Esophagus squamous epithelium (tissue), 5 donors: ENCODE results near the gene TSPAN5. TPM values are rescaled to one million over a fixed set of nuclear protein-coding genes. Genes with fewer than 3 reads are reported as not detected.

Experiments used
- DNase-seq: peaks from one replicate; lab custom pipeline; 2025; lab: John Stamatoyannopoulos, UW
- H3K27ac ChIP-seq, 4 donors: fragments of 200-600 bp; sonication (generic); one replicate each; pipeline ENCODE4 v1.5.1; 2016 to 2019; ENCODE audit warnings: mild to moderate bottlenecking in 1 of 4
- H3K27me3 ChIP-seq, 4 donors: fragments of 200-600 bp; sonication (generic); 1 replicate in 3 of 4; 2 replicates in 1 of 4; pipeline versions ENCODE4 v1.5.1 to v1.6.0; 2017 to 2021; ENCODE audit warnings: antibody characterized with exemption in 1 of 4
- H3K36me3 ChIP-seq, 3 donors: fragments of 200-600 bp; sonication (generic); one replicate each; pipeline ENCODE4 v1.5.1; 2016 to 2019
- H3K4me1 ChIP-seq, 3 donors: fragments of 200-600 bp; sonication (generic); one replicate each; pipeline ENCODE4 v1.5.1; 2017 to 2019
- H3K4me3 ChIP-seq, 4 donors: fragments of 200-600 bp; sonication (generic); 1 replicate in 3 of 4; 2 replicates in 1 of 4; pipeline ENCODE4 v1.5.1; 2016 to 2019; ENCODE audit warnings: mild to moderate bottlenecking in 2 of 4, moderate library complexity in 1 of 4
- H3K9me3 ChIP-seq, 3 donors: fragments of 200-600 bp; sonication (generic); one replicate each; pipeline ENCODE4 v1.5.1; 2016 to 2019
- POLR2A ChIP-seq, 4 donors: fragments of 450-650 bp; IDR thresholded peaks; one replicate each; pipeline ENCODE4 v1.6.1; 2017; ENCODE audit warnings: antibody characterized with exemption in 4 of 4, mild to moderate bottlenecking in 4 of 4, moderate library complexity in 3 of 4
- WGBS, 2 donors: methylation state at CpG; one replicate each; pipeline ENCODE4 v1.1.5; 2018; 5-methylcytosine and 5-hydroxymethylcytosine counted together
- intact Hi-C: fragments of 100-400 bp; cut with DNase I; formaldehyde crosslinking; loops from one replicate; pipeline ENCODE4 v1.15.0; 2022
- total RNA-seq, 4 donors: library from RNA; depleted of rRNA; stranded (reverse); fragments of >200 nt; gene quantifications; one replicate each; pipeline ENCODE4 v1.1.0, GENCODE V29; 2016
- TF ChIP-seq, protein P1 (sequence below), 6 experiments: fragments of 450-650 bp in 4 of 6; fragments of 200-600 bp in 2 of 6; sonication (generic) in 2 of 6; IDR thresholded peaks; one replicate each; pipeline ENCODE4 v1.5.1; 2016 to 2019; ENCODE audit warnings: antibody characterized with exemption in 6 of 6, mild to moderate bottlenecking in 4 of 6, moderate library complexity in 4 of 6
- donor health status: DM: yes; HTN: yes; CAD: no.

TSPAN5 gene
- total RNA-seq, 4 donors from 2014 or later = 10.9 to 19.0 (median 13.9) TPM

DNA sequence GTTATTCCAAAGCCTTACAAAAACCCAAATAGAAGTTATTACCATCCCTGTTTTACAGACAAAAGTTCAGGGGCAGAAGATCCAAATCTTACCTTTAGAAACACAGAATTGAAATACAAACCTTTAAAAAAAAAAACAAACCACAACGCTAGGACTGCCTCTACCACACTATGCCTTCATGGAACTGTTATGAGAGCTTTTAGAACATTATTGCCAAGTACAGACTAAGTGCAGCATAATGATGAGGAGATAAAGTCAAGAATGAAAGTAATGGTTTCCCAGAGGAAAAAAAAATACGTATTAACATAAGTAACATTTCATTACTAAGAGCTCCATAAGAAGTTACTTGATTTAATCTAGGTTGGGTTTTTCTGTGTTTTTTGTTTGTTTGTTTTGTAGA lies 34.3 kb downstream of the TSPAN5 start:
- H3K36me3 ChIP-seq = no peaks in the 10 kb centered on the region
- DNase-seq = no peak
- no peaks in the 10 kb centered on the region for H3K27me3 ChIP-seq
- intact Hi-C loops = no loop called here
- H3K4me1 ChIP-seq = peaks cover 0 to 30% (median 15%) of the 10 kb centered on the region in 3 donors
- no peak overlapping the region for H3K4me3 ChIP-seq
- no peak overlapping the region for H3K27ac ChIP-seq
- H3K9me3 ChIP-seq = no peaks in the 10 kb centered on the region
- TF ChIP-seq, protein P1, sequence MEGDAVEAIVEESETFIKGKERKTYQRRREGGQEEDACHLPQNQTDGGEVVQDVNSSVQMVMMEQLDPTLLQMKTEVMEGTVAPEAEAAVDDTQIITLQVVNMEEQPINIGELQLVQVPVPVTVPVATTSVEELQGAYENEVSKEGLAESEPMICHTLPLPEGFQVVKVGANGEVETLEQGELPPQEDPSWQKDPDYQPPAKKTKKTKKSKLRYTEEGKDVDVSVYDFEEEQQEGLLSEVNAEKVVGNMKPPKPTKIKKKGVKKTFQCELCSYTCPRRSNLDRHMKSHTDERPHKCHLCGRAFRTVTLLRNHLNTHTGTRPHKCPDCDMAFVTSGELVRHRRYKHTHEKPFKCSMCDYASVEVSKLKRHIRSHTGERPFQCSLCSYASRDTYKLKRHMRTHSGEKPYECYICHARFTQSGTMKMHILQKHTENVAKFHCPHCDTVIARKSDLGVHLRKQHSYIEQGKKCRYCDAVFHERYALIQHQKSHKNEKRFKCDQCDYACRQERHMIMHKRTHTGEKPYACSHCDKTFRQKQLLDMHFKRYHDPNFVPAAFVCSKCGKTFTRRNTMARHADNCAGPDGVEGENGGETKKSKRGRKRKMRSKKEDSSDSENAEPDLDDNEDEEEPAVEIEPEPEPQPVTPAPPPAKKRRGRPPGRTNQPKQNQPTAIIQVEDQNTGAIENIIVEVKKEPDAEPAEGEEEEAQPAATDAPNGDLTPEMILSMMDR (IDR thresholded peaks at IDR 0.05) = no peak
- TF ChIP-seq POLR2A (IDR thresholded peaks at IDR 0.05) = no peak
- WGBS, 2 donors = 85 to 89% methylated on average over 2 of the region's 2 CpGs

GRCh38 chr4:98623126-98623802 lies 35.1 kb downstream of the TSPAN5 start:
- Histone ChIP-seq H3K27ac (no peak overlapping the region), H3K36me3 (no peaks in the 10 kb centered on the region), H3K4me1 (peaks cover 0 to 30% (median 15%) of the 10 kb centered on the region in 3 donors), H3K9me3 (no peaks in the 10 kb centered on the region), H3K4me3 (no peak overlapping the region), H3K27me3 (no peaks in the 10 kb centered on the region)
- WGBS, 2 donors = 44 to 46% methylated on average over 3 of the region's 3 CpGs
- DNase-seq = no peak
- intact Hi-C loops = no loop called here
- TF ChIP-seq, protein P1 (IDR thresholded peaks at IDR 0.05) = no peak
- no peak for TF ChIP-seq POLR2A (IDR thresholded peaks at IDR 0.05)

GRCh38 chr4:98620087-98620784 lies 38.2 kb downstream of the TSPAN5 start:
- Histone ChIP-seq H3K9me3 (no peaks in the 10 kb centered on the region), H3K27ac (no peak overlapping the region), H3K4me3 (no peak overlapping the region), H3K27me3 (no peaks in the 10 kb centered on the region), H3K4me1 (peaks cover 0 to 13% (median 4%) of the 10 kb centered on the region in 3 donors), H3K36me3 (no peaks in the 10 kb centered on the region)
- DNase-seq = no peak
- intact Hi-C loops = no loop called here
- TF ChIP-seq, protein P1 (IDR thresholded peaks at IDR 0.05) = no peak
- no peak for TF ChIP-seq POLR2A (IDR thresholded peaks at IDR 0.05)
- WGBS, 2 donors = 84 to 93% methylated on average over 4 to 8 of the region's 9 CpGs

- H3K4me1 ChIP-seq = peaks cover 0 to 7% (median 0%) of the 10 kb centered on the region in 3 donors
- no peak overlapping the region for H3K27ac ChIP-seq
- DNase-seq = no peak
- intact Hi-C loops = no loop called here
- H3K9me3 ChIP-seq = no peaks in the 10 kb centered on the region
- 83 to 91% methylated on average over 2 of the region's 2 CpGs for WGBS, 2 donors
- H3K27me3 ChIP-seq = no peaks in the 10 kb centered on the region
- no peak for TF ChIP-seq POLR2A (IDR thresholded peaks at IDR 0.05)
- TF ChIP-seq, protein P1 (IDR thresholded peaks at IDR 0.05) = no peak
- H3K4me3 ChIP-seq = no peak overlapping the region
- no peaks in the 10 kb centered on the region for H3K36me3 ChIP-seq
Measured at GRCh38 chr4:98619180-98619579, 39.2 kb downstream of the TSPAN5 start.

GRCh38 chr4:98618680-98619079 lies 39.7 kb downstream of the TSPAN5 start:
- H3K27ac ChIP-seq = no peak overlapping the region
- 72 to 77% methylated on average over 3 of the region's 3 CpGs for WGBS, 2 donors
- no peak for TF ChIP-seq POLR2A (IDR thresholded peaks at IDR 0.05)
- TF ChIP-seq, protein P1 (IDR thresholded peaks at IDR 0.05) = no peak
- no peaks in the 10 kb centered on the region for H3K27me3 ChIP-seq
- intact Hi-C loops = no loop called here
- peaks cover 0 to 12% (median 0%) of the 10 kb centered on the region in 3 donors for H3K4me1 ChIP-seq
- H3K4me3 ChIP-seq = no peak overlapping the region
- DNase-seq = no peak
- H3K9me3 ChIP-seq = no peaks in the 10 kb centered on the region
- no peaks in the 10 kb centered on the region for H3K36me3 ChIP-seq
